Stimulated activated CD4-positive, alpha-beta T cell treated with anti-CD3 and anti-CD28 coated beads, Interleukin-1b, Interleukin-23, amount 100 ng/mL, for 1 hour (primary cell): Measurements from ENCODE around the gene MTF2.

ENCODE experiments used
- DNase-seq, 2 donors: peaks; one replicate each; pipeline ENCODE4 v3.0.0-alpha.2; 2020; ENCODE audit warnings: low read depth in 2 of 2

The MTF2 gene

GRCh38 chr1:93083979-93084378, 4.9 kb downstream of the MTF2 start:
- no peak for DNase-seq

- no peak for DNase-seq
Observed at GRCh38 chr1:93087532-93087931, 8.4 kb downstream of the MTF2 start.

GRCh38 chr1:93093332-93094006, 14.4 kb downstream of the MTF2 start:
- DNase-seq = no peak

GRCh38 chr1:93095804-93096585, 16.9 kb downstream of the MTF2 start:
- DNase-seq = no peak

- no peak for DNase-seq
Observed at GRCh38 chr1:93102142-93102541, 23.1 kb downstream of the MTF2 start.

GRCh38 chr1:93106226-93106625, 27.1 kb downstream of the MTF2 start:
- no peak for DNase-seq

GRCh38 chr1:93107395-93107794, 28.3 kb downstream of the MTF2 start:
- DNase-seq = no peak

- no peak for DNase-seq
Observed at GRCh38 chr1:93108335-93108734, 29.3 kb downstream of the MTF2 start.

GRCh38 chr1:93109578-93109977, 30.5 kb downstream of the MTF2 start:
- no peak for DNase-seq

- DNase-seq = no peak
Observed at GRCh38 chr1:93111065-93111464, 32.0 kb downstream of the MTF2 start.

- no peak for DNase-seq
Observed at GRCh38 chr1:93111561-93111960, 32.5 kb downstream of the MTF2 start.

GRCh38 chr1:93113127-93113526, 34.0 kb downstream of the MTF2 start:
- DNase-seq = no peak

GRCh38 chr1:93114391-93114790, 35.3 kb downstream of the MTF2 start:
- no peak for DNase-seq

GRCh38 chr1:93120614-93121013, 41.5 kb downstream of the MTF2 start:
- DNase-seq = no peak

GRCh38 chr1:93123201-93123783, 44.2 kb downstream of the MTF2 start:
- no peak for DNase-seq

GRCh38 chr1:93124556-93125355, 45.7 kb downstream of the MTF2 start:
- no peak for DNase-seq

- DNase-seq = no peak
Observed at GRCh38 chr1:93129507-93130099, 50.5 kb downstream of the MTF2 start.

- DNase-seq = no peak
Observed at GRCh38 chr1:93132638-93133037, 53.6 kb downstream of the MTF2 start.

- DNase-seq = no peak
Observed at GRCh38 chr1:93136445-93136844, 57.4 kb downstream of the MTF2 start.

GRCh38 chr1:93137604-93138292, 58.7 kb downstream of the MTF2 start:
- no peak for DNase-seq

GRCh38 chr1:93140106-93140505, 61.0 kb downstream of the MTF2 start:
- DNase-seq = no peak
